ENCODE measurements around the gene MYBPC1. TPM values are rescaled to one million over a fixed set of nuclear protein-coding genes. Genes with fewer than 3 reads are reported as not detected.

MYBPC1 gene
- total and polyA plus RNA-seq, 9 of the 15 experiments (the other 6 are each of a cell fraction or from before 2014, with no cell fraction given) = not detected

DNA sequence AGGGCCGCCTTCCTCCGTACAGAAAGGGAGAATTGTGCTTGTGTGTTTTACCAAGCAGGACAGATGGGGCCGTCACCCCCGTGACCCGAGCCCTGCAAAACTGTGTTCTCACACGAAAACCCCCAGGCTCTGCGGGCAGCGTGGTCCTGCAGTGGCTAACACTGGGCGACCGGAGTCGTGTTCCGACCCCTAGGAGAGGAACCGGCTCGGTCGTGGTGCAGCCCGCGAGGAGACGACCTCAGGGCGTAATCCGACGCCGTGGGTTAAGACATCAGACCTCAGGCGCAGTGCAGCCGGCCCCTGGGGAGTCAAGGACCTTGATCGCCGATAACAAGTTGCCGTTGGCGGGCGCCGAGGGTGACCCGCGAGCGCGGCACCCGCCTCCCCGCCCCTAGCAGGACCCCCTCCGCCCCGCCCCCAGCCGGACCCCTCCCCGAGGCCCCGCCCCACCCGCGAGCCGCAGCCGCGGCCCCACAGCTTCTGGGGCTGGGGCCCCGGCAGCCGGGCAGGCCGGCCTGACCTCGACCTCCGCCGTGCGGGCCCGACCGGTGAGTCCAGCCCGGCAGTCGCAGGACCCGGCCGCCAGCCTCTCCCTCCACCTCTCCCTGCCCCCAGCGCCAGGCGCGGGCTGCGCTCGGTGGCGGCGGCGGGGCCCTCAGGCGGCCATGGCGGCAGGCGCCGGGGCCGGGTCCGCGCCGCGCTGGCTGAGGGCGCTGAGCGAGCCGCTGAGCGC, 102.6 kb downstream of the MYBPC1 start, which contains the start of gene CHPT1 (continued):
- TF ChIP-seq ZNF175 (CRISPR knock-in tag; IDR thresholded peaks at IDR 0.05; ENCODE audit: low read depth) (no peak), MCM2 (IDR thresholded peaks at IDR 0.05; ENCODE audit: low read depth) (no peak), NCOA1 (IDR thresholded peaks at IDR 0.05; ENCODE audit: low read depth) (no peak), MYNN (IDR thresholded peaks at IDR 0.05) (0 out of 2 replicates have a peak, but pooled peaks have one; percentile 14), MYNN (CRISPR knock-in tag; IDR thresholded peaks at IDR 0.05) (no peak), MIER1 (IDR thresholded peaks at IDR 0.05; ENCODE audit: low read depth) (peak; percentile 49; the same call in 1 of the 2 replicates), NR2C2 (CRISPR knock-in tag; IDR thresholded peaks at IDR 0.05) (no peak), NR2C2 (tag; IDR thresholded peaks at IDR 0.05) (peak; percentile 88), ZNF3 (CRISPR knock-in tag; IDR thresholded peaks at IDR 0.05) (no peak), GATAD2B (IDR thresholded peaks at IDR 0.05; ENCODE audit: borderline replicate concordance) (peak; percentile 61), ZNF41 (CRISPR knock-in tag; conservative IDR thresholded peaks at IDR 0.05) (no peak), POLR3G (IDR thresholded peaks at IDR 0.05; ENCODE audit: extremely low read depth, insufficient read length, insufficient replicate concordance) (no peak), CC2D1A (IDR thresholded peaks at IDR 0.05) (no peak)
- TF ChIP-seq, protein P1, sequence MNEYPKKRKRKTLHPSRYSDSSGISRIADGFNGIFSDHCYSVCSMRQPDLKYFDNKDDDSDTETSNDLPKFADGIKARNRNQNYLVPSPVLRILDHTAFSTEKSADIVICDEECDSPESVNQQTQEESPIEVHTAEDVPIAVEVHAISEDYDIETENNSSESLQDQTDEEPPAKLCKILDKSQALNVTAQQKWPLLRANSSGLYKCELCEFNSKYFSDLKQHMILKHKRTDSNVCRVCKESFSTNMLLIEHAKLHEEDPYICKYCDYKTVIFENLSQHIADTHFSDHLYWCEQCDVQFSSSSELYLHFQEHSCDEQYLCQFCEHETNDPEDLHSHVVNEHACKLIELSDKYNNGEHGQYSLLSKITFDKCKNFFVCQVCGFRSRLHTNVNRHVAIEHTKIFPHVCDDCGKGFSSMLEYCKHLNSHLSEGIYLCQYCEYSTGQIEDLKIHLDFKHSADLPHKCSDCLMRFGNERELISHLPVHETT (CRISPR knock-in tag; conservative IDR thresholded peaks at IDR 0.05 in 1 of 2, IDR thresholded peaks at IDR 0.05 in 1 of 2) = peak in 1 of 2 experiments; percentile 65; a peak in 2 of 4 replicates
- TF ChIP-seq, protein P2, sequence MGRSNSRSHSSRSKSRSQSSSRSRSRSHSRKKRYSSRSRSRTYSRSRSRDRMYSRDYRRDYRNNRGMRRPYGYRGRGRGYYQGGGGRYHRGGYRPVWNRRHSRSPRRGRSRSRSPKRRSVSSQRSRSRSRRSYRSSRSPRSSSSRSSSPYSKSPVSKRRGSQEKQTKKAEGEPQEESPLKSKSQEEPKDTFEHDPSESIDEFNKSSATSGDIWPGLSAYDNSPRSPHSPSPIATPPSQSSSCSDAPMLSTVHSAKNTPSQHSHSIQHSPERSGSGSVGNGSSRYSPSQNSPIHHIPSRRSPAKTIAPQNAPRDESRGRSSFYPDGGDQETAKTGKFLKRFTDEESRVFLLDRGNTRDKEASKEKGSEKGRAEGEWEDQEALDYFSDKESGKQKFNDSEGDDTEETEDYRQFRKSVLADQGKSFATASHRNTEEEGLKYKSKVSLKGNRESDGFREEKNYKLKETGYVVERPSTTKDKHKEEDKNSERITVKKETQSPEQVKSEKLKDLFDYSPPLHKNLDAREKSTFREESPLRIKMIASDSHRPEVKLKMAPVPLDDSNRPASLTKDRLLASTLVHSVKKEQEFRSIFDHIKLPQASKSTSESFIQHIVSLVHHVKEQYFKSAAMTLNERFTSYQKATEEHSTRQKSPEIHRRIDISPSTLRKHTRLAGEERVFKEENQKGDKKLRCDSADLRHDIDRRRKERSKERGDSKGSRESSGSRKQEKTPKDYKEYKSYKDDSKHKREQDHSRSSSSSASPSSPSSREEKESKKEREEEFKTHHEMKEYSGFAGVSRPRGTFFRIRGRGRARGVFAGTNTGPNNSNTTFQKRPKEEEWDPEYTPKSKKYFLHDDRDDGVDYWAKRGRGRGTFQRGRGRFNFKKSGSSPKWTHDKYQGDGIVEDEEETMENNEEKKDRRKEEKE (IDR thresholded peaks at IDR 0.05; ENCODE audit: borderline replicate concordance in 1 of 2, control insufficient read depth in 1 of 2, low read depth in 2 of 2, low read length in 1 of 2) = no peak
- TF ChIP-seq, protein P3, sequence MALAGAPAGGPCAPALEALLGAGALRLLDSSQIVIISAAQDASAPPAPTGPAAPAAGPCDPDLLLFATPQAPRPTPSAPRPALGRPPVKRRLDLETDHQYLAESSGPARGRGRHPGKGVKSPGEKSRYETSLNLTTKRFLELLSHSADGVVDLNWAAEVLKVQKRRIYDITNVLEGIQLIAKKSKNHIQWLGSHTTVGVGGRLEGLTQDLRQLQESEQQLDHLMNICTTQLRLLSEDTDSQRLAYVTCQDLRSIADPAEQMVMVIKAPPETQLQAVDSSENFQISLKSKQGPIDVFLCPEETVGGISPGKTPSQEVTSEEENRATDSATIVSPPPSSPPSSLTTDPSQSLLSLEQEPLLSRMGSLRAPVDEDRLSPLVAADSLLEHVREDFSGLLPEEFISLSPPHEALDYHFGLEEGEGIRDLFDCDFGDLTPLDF (CRISPR knock-in tag; IDR thresholded peaks at IDR 0.05) = 0 out of 2 replicates have a peak, but pooled peaks have one; percentile 7
- TF ChIP-seq, protein P4, sequence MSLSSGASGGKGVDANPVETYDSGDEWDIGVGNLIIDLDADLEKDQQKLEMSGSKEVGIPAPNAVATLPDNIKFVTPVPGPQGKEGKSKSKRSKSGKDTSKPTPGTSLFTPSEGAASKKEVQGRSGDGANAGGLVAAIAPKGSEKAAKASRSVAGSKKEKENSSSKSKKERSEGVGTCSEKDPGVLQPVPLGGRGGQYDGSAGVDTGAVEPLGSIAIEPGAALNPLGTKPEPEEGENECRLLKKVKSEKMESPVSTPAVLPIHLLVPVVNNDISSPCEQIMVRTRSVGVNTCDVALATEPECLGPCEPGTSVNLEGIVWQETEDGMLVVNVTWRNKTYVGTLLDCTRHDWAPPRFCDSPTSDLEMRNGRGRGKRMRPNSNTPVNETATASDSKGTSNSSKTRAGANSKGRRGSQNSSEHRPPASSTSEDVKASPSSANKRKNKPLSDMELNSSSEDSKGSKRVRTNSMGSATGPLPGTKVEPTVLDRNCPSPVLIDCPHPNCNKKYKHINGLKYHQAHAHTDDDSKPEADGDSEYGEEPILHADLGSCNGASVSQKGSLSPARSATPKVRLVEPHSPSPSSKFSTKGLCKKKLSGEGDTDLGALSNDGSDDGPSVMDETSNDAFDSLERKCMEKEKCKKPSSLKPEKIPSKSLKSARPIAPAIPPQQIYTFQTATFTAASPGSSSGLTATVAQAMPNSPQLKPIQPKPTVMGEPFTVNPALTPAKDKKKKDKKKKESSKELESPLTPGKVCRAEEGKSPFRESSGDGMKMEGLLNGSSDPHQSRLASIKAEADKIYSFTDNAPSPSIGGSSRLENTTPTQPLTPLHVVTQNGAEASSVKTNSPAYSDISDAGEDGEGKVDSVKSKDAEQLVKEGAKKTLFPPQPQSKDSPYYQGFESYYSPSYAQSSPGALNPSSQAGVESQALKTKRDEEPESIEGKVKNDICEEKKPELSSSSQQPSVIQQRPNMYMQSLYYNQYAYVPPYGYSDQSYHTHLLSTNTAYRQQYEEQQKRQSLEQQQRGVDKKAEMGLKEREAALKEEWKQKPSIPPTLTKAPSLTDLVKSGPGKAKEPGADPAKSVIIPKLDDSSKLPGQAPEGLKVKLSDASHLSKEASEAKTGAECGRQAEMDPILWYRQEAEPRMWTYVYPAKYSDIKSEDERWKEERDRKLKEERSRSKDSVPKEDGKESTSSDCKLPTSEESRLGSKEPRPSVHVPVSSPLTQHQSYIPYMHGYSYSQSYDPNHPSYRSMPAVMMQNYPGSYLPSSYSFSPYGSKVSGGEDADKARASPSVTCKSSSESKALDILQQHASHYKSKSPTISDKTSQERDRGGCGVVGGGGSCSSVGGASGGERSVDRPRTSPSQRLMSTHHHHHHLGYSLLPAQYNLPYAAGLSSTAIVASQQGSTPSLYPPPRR (CRISPR knock-in tag; IDR thresholded peaks at IDR 0.05; ENCODE audit: borderline replicate concordance) = no peak

Measured in K562 (cell line).